Ishikawa (cell line): ENCODE measurements around the gene PHLDB2.

ENCODE experiments used
- CEBPB ChIP-seq: IDR thresholded peaks from 2 replicates; pipeline ENCODE4 v1.6.1; 2012
- CREB1 ChIP-seq: IDR thresholded peaks from 2 replicates; pipeline ENCODE4 v1.6.1; 2012; ENCODE audit warnings: low read depth
- EGR1 ChIP-seq: IDR thresholded peaks from 2 replicates; pipeline ENCODE4 v1.6.1; 2012
- EP300 ChIP-seq: IDR thresholded peaks from 2 replicates; pipeline ENCODE4 v1.6.1; 2012; ENCODE audit warnings: borderline replicate concordance
- FOXM1 ChIP-seq: IDR thresholded peaks from 2 replicates; pipeline ENCODE4 v1.6.1; 2012; ENCODE audit warnings: low read depth, borderline replicate concordance
- NFIC ChIP-seq: IDR thresholded peaks from 2 replicates; pipeline ENCODE4 v1.6.1; 2012
- RAD21 ChIP-seq: IDR thresholded peaks from 2 replicates; pipeline ENCODE4 v1.6.1; 2012; ENCODE audit warnings: low read depth
- TAF1 ChIP-seq: IDR thresholded peaks from 2 replicates; pipeline ENCODE4 v1.6.1; 2012; ENCODE audit warnings: low read depth, mild to moderate bottlenecking
- TCF12 ChIP-seq: IDR thresholded peaks from 2 replicates; pipeline ENCODE4 v1.6.1; 2012; ENCODE audit warnings: low read depth
- TEAD4 ChIP-seq: IDR thresholded peaks from 2 replicates; pipeline ENCODE4 v1.6.1; 2012
- USF1 ChIP-seq: IDR thresholded peaks from 2 replicates; pipeline ENCODE4 v1.6.1; 2012
- YY1 ChIP-seq: IDR thresholded peaks from 2 replicates; pipeline ENCODE4 v1.6.1; 2012; ENCODE audit warnings: low read depth
- ZBTB7A ChIP-seq: IDR thresholded peaks from 2 replicates; pipeline ENCODE4 v1.6.1; 2012; ENCODE audit warnings: low read depth
- TF ChIP-seq, protein P1 (sequence below): IDR thresholded peaks from 2 replicates; pipeline ENCODE4 v1.6.1; 2012; ENCODE audit warnings: low read depth, mild to moderate bottlenecking
- TF ChIP-seq, protein P2 (sequence below): IDR thresholded peaks from 2 replicates; pipeline ENCODE4 v1.6.1; 2012

The PHLDB2 gene

GRCh38 chr3:111956995-111957734, 98.1 kb downstream of the PHLDB2 start:
- no peak for TF ChIP-seq CEBPB
- TF ChIP-seq YY1: no peak
- TF ChIP-seq, protein P1, sequence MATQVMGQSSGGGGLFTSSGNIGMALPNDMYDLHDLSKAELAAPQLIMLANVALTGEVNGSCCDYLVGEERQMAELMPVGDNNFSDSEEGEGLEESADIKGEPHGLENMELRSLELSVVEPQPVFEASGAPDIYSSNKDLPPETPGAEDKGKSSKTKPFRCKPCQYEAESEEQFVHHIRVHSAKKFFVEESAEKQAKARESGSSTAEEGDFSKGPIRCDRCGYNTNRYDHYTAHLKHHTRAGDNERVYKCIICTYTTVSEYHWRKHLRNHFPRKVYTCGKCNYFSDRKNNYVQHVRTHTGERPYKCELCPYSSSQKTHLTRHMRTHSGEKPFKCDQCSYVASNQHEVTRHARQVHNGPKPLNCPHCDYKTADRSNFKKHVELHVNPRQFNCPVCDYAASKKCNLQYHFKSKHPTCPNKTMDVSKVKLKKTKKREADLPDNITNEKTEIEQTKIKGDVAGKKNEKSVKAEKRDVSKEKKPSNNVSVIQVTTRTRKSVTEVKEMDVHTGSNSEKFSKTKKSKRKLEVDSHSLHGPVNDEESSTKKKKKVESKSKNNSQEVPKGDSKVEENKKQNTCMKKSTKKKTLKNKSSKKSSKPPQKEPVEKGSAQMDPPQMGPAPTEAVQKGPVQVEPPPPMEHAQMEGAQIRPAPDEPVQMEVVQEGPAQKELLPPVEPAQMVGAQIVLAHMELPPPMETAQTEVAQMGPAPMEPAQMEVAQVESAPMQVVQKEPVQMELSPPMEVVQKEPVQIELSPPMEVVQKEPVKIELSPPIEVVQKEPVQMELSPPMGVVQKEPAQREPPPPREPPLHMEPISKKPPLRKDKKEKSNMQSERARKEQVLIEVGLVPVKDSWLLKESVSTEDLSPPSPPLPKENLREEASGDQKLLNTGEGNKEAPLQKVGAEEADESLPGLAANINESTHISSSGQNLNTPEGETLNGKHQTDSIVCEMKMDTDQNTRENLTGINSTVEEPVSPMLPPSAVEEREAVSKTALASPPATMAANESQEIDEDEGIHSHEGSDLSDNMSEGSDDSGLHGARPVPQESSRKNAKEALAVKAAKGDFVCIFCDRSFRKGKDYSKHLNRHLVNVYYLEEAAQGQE: no peak
- TF ChIP-seq FOXM1: no peak
- TF ChIP-seq TCF12: no peak
- no peak for TF ChIP-seq NFIC
- TF ChIP-seq USF1: no peak
- no peak for TF ChIP-seq EGR1
- no peak for TF ChIP-seq TEAD4
- TF ChIP-seq, protein P2, sequence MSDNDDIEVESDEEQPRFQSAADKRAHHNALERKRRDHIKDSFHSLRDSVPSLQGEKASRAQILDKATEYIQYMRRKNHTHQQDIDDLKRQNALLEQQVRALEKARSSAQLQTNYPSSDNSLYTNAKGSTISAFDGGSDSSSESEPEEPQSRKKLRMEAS: no peak
- no peak for TF ChIP-seq TAF1
- no peak for TF ChIP-seq EP300
- no peak for TF ChIP-seq ZBTB7A
- TF ChIP-seq RAD21: no peak
- TF ChIP-seq CREB1: no peak

DNA sequence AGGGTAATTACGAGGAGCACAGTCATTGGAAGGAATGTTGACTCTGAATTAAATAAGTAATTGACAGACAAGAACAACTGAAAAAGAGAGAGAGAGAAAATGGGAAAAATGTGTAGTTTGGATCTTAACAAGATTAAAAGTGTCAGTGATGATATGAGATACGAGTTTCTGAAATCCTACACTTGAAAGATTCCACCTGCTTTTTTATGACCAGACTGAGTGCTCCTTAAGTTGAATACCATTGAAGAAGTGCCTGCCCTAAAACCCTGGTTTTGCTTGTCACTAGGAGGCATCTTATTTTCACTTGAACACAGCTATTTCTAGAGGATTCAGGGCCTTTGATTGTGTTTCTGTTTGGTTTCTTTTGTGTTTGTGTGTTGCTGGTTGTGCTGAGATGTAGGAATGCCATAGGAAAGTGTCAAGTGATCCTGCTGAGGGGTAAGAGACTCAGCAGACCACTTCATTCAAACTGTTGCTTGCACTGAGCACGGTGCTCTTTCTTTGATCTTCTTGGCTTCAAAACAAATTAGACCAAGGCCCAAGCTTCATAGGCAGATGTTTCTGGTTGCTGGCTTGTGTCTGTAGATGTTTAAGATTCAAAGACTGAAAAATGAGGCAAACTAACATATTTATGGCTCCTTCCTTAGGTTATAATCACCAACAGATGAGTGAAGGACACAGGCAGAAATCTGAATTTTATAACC, 102.5 kb downstream of the PHLDB2 start:
- TF ChIP-seq RAD21 (no peak), TCF12 (no peak), TEAD4 (no peak)
- TF ChIP-seq, protein P1: no peak

DNA sequence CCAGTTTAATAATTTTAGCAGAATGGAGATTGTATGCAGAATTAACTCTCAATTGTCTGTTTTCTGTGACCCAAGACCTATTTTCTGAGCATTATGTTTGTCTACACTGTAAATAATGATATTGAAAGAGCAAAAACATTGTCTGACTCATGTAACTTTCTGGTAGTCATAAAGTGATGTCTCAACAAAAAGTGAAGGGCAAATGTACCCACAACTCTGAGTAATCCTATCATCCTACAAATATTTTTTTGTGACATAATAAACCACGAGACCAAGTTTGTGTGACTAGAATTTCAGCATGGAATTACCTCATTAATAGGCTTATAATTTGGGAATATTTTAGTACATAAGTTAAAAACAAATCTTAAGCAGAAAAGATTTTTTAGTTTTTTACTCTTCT, 104.4 kb downstream of the PHLDB2 start:
- TF ChIP-seq FOXM1: no peak
- TF ChIP-seq CREB1: no peak
- TF ChIP-seq EGR1: no peak
- TF ChIP-seq EP300: no peak
- TF ChIP-seq, protein P2: no peak
- TF ChIP-seq, protein P1: no peak
- no peak for TF ChIP-seq USF1
- TF ChIP-seq TCF12: no peak
- no peak for TF ChIP-seq YY1
- TF ChIP-seq ZBTB7A: no peak
- no peak for TF ChIP-seq TEAD4
- no peak for TF ChIP-seq RAD21
- TF ChIP-seq TAF1: no peak
- TF ChIP-seq CEBPB: no peak
- no peak for TF ChIP-seq NFIC

DNA sequence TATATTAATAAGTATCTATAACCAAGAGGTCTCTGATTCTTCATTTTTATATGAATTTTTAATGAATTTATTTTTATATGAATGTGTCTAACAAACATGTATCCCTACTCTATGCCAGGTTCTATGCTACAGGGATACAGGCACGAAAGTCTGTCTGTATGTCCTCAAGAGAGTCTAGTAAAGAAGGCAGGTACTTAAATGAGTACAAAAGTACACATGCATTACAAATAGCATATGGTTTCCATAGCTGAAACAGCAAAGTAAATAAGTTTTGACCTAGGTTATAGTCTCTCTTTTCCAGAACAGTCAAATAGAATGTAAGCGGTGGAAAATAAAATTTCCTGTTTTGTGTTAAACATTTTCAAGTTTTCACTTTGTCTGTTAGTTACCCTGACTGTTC, 106.4 kb downstream of the PHLDB2 start:
- TF ChIP-seq USF1: no peak
- no peak for TF ChIP-seq TAF1
- no peak for TF ChIP-seq TEAD4
- TF ChIP-seq, protein P2: no peak
- TF ChIP-seq TCF12: no peak
- TF ChIP-seq YY1: no peak
- no peak for TF ChIP-seq RAD21
- TF ChIP-seq CEBPB: no peak
- TF ChIP-seq CREB1: no peak
- no peak for TF ChIP-seq EP300
- no peak for TF ChIP-seq NFIC
- TF ChIP-seq, protein P1: no peak
- no peak for TF ChIP-seq ZBTB7A
- no peak for TF ChIP-seq EGR1
- TF ChIP-seq FOXM1: no peak
